Prostate gland (tissue), 2 donors: Measurements from ENCODE around the gene MEF2B.

Experiments
- POLR2A ChIP-seq: fragments of 450-650 bp; IDR thresholded peaks from one replicate; pipeline ENCODE4 v1.6.1; 2016; ENCODE audit warnings: antibody characterized with exemption, mild to moderate bottlenecking
- POLR2AphosphoS5 ChIP-seq: sonication (generic); formaldehyde crosslinking; IDR thresholded peaks from one replicate; pipeline ENCODE4 v1.6.1; 2017; ENCODE audit warnings: antibody characterized with exemption
- TF ChIP-seq, protein P1 (sequence below), 4 experiments: fragments of 200-600 bp in 2 of 4; fragments of 450-650 bp in 2 of 4; sonication (generic) in 2 of 4; IDR thresholded peaks; 1 replicate in 3 of 4; 2 replicates in 1 of 4; pipeline ENCODE4 v1.5.1; 2016 to 2019; ENCODE audit warnings: antibody characterized with exemption in 4 of 4, mild to moderate bottlenecking in 2 of 4, moderate library complexity in 2 of 4

DNA sequence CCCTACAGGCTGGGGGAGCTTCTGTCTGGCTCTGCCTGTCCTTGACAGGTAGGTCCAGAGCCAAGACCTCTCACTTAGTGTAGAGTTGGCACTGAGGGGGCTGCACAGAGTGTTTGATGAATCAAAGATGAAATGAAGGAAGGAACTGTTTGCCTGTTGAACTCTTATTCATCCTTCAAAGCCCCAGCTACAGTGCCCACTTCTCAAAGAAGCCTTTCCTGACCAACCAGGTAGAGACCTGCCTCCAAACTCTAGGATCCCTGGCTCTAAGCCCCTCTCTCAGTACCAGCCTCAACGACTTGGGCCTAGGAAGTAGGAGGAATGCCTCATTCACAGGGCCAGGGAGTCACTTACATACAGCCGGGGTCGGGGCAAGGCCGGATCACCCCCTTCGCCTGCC is 22.7 kb downstream of the MEF2B start:
- TF ChIP-seq POLR2A = no peak
- TF ChIP-seq, protein P1, sequence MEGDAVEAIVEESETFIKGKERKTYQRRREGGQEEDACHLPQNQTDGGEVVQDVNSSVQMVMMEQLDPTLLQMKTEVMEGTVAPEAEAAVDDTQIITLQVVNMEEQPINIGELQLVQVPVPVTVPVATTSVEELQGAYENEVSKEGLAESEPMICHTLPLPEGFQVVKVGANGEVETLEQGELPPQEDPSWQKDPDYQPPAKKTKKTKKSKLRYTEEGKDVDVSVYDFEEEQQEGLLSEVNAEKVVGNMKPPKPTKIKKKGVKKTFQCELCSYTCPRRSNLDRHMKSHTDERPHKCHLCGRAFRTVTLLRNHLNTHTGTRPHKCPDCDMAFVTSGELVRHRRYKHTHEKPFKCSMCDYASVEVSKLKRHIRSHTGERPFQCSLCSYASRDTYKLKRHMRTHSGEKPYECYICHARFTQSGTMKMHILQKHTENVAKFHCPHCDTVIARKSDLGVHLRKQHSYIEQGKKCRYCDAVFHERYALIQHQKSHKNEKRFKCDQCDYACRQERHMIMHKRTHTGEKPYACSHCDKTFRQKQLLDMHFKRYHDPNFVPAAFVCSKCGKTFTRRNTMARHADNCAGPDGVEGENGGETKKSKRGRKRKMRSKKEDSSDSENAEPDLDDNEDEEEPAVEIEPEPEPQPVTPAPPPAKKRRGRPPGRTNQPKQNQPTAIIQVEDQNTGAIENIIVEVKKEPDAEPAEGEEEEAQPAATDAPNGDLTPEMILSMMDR (IDR thresholded peaks at IDR 0.05) = no peak
- no peak for TF ChIP-seq POLR2AphosphoS5
